ENCODE data around the gene WTIP.

- TF ChIP-seq POLR2AphosphoS5 (IDR thresholded peaks at IDR 0.05; ENCODE audit: low read depth, low read length) (no peak), TAF1 (IDR thresholded peaks at IDR 0.05; ENCODE audit: borderline replicate concordance, insufficient read depth, low read length) (no peak), REST (IDR thresholded peaks at IDR 0.05; ENCODE audit: insufficient read depth in 1 of 2, low read depth in 2 of 2, low read length in 2 of 2) (no peak), SIN3A (IDR thresholded peaks at IDR 0.05; ENCODE audit: borderline replicate concordance, insufficient read depth, low read length) (no peak)
Observed at GRCh38 chr19:34504273-34504808, 22.8 kb downstream of the WTIP start.
